ENCODE results near the gene PTGR3.
"Not testable (repeated sequence)": the region's sequence is repeated elsewhere in the genome, so short reads cannot be mapped to it uniquely, and the experiment has no call there.

Gene PTGR3

GRCh38 chr18:75203416-75204268, 5.3 kb downstream of the PTGR3 start:
- DNase-seq (ENCODE audit: low read depth, low spot score): peak; percentile 62

GRCh38 chr18:75202696-75203365, 6.1 kb downstream of the PTGR3 start:
- DNase-seq (ENCODE audit: low read depth, low spot score): no peak

DNA sequence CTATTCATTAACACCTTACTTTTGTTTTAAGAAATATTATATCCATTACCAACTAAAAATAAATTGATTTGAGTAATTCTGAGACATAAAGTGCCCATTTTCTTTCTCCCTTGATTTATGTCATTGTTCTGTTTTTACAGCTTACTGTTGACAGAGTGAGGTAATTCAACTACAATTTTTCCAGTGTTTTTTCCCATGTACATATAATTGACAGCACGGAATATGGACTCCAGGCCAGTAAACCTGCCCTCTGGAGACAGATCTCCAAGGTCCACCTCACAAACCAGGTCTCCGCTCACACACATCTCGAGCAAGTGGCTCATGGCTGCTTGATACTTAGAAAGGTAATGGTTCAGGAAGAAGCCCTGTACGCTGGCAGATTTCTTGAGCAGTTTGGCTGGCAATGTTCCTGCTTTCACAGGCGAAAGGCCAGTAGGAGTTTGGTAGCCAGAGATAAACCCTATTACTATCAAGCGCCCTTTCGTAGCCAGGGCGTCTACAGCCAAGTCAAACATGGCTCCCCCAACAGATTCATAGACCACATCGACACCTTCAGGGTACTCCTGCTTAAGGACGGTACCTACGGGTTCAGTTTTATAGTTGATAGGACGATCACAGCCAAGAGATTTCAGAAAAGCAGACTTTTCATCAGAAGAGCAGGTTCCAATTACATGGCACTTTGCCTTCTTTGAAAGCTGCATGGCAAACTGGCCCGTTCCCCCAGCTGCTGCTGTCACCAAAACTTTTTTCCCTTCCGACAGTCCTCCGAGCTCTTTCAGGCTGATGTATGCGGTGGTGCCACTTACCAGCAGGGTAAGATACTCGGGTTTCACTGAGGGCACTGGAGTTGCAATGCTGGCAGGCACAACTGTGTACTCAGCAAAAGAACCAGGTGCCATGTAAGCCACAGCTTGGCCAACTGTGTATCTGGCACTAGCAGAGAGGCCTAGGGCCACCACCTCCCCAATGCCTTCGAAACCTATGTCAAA, 7.4 kb downstream of the PTGR3 start:
- peak; percentile 44 for DNase-seq (ENCODE audit: low read depth, low spot score)

- no peak for DNase-seq (ENCODE audit: low read depth, low spot score)
Observed at GRCh38 chr18:75200605-75201280, 8.2 kb downstream of the PTGR3 start.

- no peak for DNase-seq (ENCODE audit: low read depth, low spot score)
Observed at GRCh38 chr18:75200071-75200470, 8.9 kb downstream of the PTGR3 start.

DNA sequence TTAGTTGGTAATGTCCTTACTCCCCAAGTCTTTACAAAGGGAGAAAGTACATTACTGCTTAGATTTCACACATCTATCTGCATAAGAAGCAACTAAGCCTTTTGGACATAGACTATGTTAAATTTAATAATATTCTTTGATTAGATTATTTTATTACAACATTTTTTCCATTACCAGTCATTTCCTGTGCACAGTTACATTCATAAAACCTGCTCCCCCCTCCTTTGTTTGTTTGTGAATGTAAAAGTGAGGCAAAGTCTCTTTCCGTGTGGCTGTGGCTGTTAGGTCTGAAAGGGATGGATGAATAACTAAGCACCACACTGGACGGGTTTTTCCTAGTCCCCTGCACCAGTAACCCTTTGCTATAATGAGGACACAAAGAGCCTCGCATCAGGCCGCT, 9.6 kb downstream of the PTGR3 start:
- DNase-seq (ENCODE audit: low read depth, low spot score): peak; percentile 18

DNA sequence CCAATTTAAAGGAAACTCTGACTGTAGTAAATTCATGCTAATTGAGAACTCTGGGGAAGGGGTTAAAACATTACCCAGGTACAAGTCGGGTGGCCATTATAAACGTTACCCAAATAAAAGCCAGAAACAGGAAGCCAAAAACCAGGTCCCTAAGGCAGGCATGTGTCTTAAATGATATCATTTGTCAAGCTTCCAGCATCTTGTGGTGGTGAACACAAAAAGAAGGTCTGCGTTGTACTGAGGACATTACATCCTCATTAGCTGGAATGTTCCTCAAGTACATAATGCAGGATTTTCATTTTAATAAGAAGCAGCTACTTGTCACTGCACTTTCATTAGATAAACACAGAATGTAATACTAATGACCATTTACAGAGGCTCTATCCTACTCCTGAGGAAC, 10.9 kb downstream of the PTGR3 start:
- DNase-seq (ENCODE audit: low read depth, low spot score): peak; percentile 44

DNA sequence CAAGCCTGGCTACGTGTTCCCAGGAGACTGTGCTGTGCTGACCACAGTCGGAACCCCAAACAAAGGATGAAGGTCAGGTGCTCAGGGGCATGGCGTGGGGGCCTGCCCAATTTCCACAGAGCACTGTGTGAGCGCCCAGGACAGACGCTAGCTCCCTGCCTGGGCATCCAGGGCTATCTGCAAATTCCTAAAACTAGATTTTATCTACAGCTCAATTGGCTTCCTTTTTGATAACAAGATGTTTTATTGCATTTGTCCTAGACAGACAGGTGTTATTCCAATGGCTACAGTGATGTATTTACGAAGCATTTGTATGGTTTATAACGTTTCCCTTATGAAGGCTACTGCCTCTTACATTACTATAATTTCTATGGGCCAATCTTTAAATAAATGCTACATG, 16.0 kb downstream of the PTGR3 start:
- no peak for DNase-seq (ENCODE audit: low read depth, low spot score)

DNA sequence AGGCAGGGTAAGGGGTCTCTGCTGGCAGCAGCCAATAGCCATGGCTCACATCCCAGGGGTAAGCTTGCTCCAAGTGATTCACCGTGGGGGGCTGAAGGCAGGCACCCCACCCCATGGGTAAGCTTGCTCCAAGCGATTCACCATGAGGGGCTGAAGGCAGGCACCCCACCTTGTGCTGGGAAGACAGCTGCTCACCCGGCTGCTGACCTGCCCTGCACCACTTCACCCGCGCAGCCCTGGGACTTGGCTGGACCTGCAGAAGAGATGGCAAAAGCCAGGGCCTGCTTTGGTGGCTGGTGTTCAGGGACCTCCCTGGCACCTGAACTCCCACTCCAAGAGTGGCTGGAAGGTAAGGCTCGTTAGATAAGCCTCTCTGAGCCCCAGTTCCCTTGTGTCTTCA, 19.2 kb downstream of the PTGR3 start:
- DNase-seq (ENCODE audit: low read depth, low spot score): no peak

DNA sequence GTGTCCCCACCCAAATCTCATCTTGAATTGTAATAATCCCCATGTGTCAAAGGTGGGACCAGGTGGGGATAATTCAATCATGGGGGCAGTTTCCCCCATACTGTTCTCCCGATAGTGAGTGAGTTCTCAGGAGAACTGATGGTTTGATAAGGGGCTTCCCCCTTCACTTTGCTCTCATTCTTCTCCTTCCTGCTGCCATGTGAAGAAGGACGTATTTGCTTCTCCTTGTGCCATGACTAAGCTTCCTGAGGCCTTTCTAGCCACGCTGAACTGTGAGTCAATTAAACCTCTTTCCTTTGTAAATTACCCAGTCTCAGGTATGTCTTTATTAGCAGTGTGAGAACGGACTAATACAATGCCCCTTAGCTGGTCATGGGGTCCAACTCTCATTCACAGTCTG, 21.2 kb downstream of the PTGR3 start:
- not testable (repeated sequence) for DNase-seq (ENCODE audit: low read depth, low spot score)

DNA sequence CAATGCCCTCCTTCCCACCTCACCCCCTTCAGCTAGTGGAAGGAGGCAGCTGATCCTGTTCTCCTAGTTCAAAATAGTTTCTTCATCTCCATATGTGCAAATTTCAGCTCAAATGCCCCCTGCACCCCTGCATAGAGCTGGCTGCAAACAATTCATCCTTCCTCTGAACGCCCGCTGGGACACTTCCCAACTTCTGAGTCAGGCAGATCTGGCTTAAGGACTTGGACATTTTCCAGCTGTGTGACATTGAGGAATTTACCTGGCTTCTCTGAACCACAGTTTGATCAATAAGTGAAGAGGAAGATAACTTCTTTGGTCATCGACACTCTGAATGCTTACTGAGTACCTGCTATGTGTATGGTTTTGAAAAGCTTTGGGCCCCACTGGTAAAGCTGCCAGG, 23.5 kb downstream of the PTGR3 start:
- DNase-seq (ENCODE audit: low read depth, low spot score): no peak

- DNase-seq (ENCODE audit: low read depth, low spot score): no peak
Observed at GRCh38 chr18:75183973-75184493, 24.9 kb downstream of the PTGR3 start.

DNA sequence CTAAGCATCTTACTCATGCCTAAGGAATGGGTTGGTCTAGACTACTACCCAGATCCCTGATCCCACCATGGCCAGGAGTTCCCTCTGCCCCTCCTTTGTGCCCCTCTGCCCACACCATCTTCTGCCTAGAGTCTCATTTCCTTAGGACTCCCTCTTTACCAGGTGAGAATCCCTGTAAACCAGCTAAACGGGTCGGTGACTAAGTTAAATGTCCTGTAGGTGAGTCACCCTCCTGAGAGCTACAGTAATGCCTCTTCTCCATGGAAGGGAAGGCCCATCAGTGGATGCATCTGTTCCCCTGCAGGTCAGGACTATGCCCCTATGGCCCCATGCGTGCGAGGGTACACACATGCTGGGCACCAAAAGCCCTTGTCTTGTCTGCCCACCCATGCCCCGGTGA, 25.4 kb downstream of the PTGR3 start:
- no peak for DNase-seq (ENCODE audit: low read depth, low spot score)

GRCh38 chr18:75179819-75180600, 28.9 kb downstream of the PTGR3 start:
- no peak for DNase-seq (ENCODE audit: low read depth, low spot score)

GRCh38 chr18:75178376-75178775, 30.6 kb downstream of the PTGR3 start:
- no peak for DNase-seq (ENCODE audit: low read depth, low spot score)

- no peak for DNase-seq (ENCODE audit: low read depth, low spot score)
Observed at GRCh38 chr18:75176849-75177248, 32.1 kb downstream of the PTGR3 start.

DNA sequence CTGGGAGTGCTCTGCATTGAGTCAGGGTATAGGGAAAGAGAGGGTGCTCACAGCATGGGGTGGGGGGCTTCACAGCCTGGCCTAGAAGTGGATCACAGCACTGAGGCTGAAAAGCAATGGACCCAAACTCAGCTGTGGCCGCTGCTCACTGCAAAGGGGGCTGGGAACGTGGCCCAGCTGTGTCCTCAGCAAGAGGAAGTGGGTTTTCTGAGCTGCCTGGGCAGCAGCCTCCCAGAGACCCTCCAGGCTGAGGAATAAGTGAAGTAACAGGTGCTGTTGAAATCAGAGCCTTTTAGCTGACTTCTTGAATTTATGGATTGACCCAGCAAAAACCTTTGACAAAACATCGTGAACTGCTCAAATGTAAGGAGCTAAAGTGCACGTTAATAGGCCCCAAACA, 35.2 kb downstream of the PTGR3 start:
- no peak for DNase-seq (ENCODE audit: low read depth, low spot score)

GRCh38 chr18:75173125-75173432, 35.9 kb downstream of the PTGR3 start:
- no peak for DNase-seq (ENCODE audit: low read depth, low spot score)

GRCh38 chr18:75172299-75173124, 36.4 kb downstream of the PTGR3 start:
- no peak for DNase-seq (ENCODE audit: low read depth, low spot score)

- no peak for DNase-seq (ENCODE audit: low read depth, low spot score)
Observed at GRCh38 chr18:75170916-75171315, 38.0 kb downstream of the PTGR3 start.

Data from astrocyte of the hippocampus (primary cell).